GM12878 (cell line): ENCODE data around the gene TRIM72.

Source experiments
- CBX5 ChIP-seq: sonication (generic); IDR thresholded peaks from 2 replicates; pipeline ENCODE4 v1.6.1; 2016; ENCODE audit warnings: low read depth, moderate library complexity, mild to moderate bottlenecking, inconsistent platforms
- CEBPB ChIP-seq, 2 experiments: fragments of 150-350 bp in 1 of 2; IDR thresholded peaks; 2 replicates each; pipeline ENCODE4 v1.6.1; 2012 to 2014; ENCODE audit warnings: low read depth in 2 of 2, low read length in 2 of 2, borderline replicate concordance in 1 of 2, inconsistent platforms in 1 of 2
- EP300 ChIP-seq, 2 experiments: fragments of 150-350 bp in 1 of 2; IDR thresholded peaks; 2 replicates each; pipeline ENCODE4 v1.6.1; 2011 to 2012; ENCODE audit warnings: low read depth in 2 of 2, low read length in 2 of 2, borderline replicate concordance in 1 of 2, improper control_type of control experiment in 1 of 2, inconsistent platforms in 1 of 2; ENCODE audit not compliant: control insufficient read depth in 1 of 2
- EZH2 ChIP-seq: IDR thresholded peaks from 2 replicates; pipeline ENCODE4 v1.6.1; 2012; ENCODE audit warnings: low read depth, mild to moderate bottlenecking, control low read depth, inconsistent platforms, low read length, borderline replicate concordance; ENCODE audit not compliant: control insufficient read depth
- GABPA ChIP-seq: IDR thresholded peaks from 2 replicates; pipeline ENCODE4 v1.6.1; 2014; ENCODE audit warnings: antibody characterized with exemption, low read depth, mild to moderate bottlenecking, inconsistent platforms
- JUND ChIP-seq: IDR thresholded peaks from 2 replicates; pipeline ENCODE4 v1.6.1; 2012; ENCODE audit warnings: low read depth, mild to moderate bottlenecking, low read length, improper control_type of control experiment, moderate library complexity
- MXI1 ChIP-seq: fragments of 150-350 bp; IDR thresholded peaks from 2 replicates; pipeline ENCODE4 v1.6.1; 2011; ENCODE audit warnings: low read depth, mild to moderate bottlenecking, inconsistent platforms, low read length, improper control_type of control experiment
- RAD51 ChIP-seq: fragments of 450-650 bp; IDR thresholded peaks from 2 replicates; pipeline ENCODE4 v1.6.1; 2016; ENCODE audit warnings: moderate library complexity, mild to moderate bottlenecking, inconsistent platforms
- TCF3 ChIP-seq: IDR thresholded peaks from 2 replicates; pipeline ENCODE4 v1.6.1; 2012; ENCODE audit warnings: low read depth, mild to moderate bottlenecking, low read length, borderline replicate concordance; ENCODE audit not compliant: insufficient read depth
- ZNF274 ChIP-seq: IDR thresholded peaks from one replicate; pipeline ENCODE4 v1.8.0; 2011; ENCODE audit not compliant: insufficient read length, insufficient read depth
- TF ChIP-seq, protein P1 (sequence below), 3 experiments: IDR thresholded peaks in 2 of 3; conservative IDR thresholded peaks in 1 of 3; 2 replicates each; pipeline ENCODE4 v1.5.1; 2011; ENCODE audit warnings: low read depth in 3 of 3, low read length in 3 of 3, mild to moderate bottlenecking in 3 of 3, control low read depth in 2 of 3, moderate library complexity in 2 of 3, inconsistent platforms in 1 of 3, mixed read lengths in 1 of 3; ENCODE audit not compliant: control insufficient read depth in 2 of 3, insufficient read depth in 1 of 3; ENCODE audit errors: extremely low read depth in 1 of 3

DNA sequence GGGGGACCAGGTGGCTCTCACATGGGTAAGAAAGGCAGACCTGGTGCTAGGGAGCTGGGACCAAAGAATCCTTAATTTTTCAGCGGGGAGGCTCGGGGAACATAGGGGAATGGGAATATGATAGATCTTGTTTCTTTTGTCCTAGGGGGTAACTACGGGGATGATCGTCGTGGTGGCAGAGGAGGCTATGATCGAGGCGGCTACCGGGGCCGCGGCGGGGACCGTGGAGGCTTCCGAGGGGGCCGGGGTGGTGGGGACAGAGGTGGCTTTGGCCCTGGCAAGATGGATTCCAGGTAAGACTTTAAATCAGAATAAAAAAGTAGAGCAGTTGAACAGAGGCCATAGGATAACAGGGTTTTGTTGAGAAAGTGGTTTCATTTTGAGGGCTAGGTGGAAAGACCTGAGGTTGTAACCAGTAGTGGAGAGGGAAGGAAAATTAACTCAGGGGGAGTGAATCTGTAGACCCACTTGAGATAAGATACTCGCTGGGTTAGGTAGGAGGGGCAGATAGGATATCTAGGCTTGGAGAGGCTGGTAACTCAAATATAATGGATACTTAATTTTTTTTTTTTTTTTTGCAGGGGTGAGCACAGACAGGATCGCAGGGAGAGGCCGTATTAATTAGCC lies 23.0 kb upstream of the TRIM72 start:
- TF ChIP-seq ZNF274 = no peak
- TF ChIP-seq MXI1 = no peak
- TF ChIP-seq CEBPB (IDR thresholded peaks at IDR 0.05; ENCODE audit: borderline replicate concordance in 1 of 2, low read depth in 2 of 2, low read length in 2 of 2) = no peak
- TF ChIP-seq, protein P1, sequence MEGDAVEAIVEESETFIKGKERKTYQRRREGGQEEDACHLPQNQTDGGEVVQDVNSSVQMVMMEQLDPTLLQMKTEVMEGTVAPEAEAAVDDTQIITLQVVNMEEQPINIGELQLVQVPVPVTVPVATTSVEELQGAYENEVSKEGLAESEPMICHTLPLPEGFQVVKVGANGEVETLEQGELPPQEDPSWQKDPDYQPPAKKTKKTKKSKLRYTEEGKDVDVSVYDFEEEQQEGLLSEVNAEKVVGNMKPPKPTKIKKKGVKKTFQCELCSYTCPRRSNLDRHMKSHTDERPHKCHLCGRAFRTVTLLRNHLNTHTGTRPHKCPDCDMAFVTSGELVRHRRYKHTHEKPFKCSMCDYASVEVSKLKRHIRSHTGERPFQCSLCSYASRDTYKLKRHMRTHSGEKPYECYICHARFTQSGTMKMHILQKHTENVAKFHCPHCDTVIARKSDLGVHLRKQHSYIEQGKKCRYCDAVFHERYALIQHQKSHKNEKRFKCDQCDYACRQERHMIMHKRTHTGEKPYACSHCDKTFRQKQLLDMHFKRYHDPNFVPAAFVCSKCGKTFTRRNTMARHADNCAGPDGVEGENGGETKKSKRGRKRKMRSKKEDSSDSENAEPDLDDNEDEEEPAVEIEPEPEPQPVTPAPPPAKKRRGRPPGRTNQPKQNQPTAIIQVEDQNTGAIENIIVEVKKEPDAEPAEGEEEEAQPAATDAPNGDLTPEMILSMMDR (IDR thresholded peaks at IDR 0.05 in 2 of 3, conservative IDR thresholded peaks at IDR 0.05 in 1 of 3; ENCODE audit: control insufficient read depth in 2 of 3, extremely low read depth in 1 of 3, insufficient read depth in 1 of 3, low read depth in 3 of 3, low read length in 3 of 3) = no peak
- no peak for TF ChIP-seq RAD51
- no peak for TF ChIP-seq JUND
- TF ChIP-seq GABPA = no peak
- TF ChIP-seq EZH2 = no peak
- TF ChIP-seq CBX5 = no peak
- no peak for TF ChIP-seq EP300 (IDR thresholded peaks at IDR 0.05; ENCODE audit: borderline replicate concordance in 1 of 2, control insufficient read depth in 1 of 2, low read depth in 2 of 2, low read length in 2 of 2)
- TF ChIP-seq TCF3 = no peak
